Measurements from ENCODE around the gene PPP1R16B. TPM values are rescaled to one million over a fixed set of nuclear protein-coding genes. Genes with fewer than 3 reads are reported as not detected.

The PPP1R16B gene
- total and polyA plus RNA-seq, 4 experiments from 2014 or later: 17.3 to 55.1 (median 45.5) TPM

DNA sequence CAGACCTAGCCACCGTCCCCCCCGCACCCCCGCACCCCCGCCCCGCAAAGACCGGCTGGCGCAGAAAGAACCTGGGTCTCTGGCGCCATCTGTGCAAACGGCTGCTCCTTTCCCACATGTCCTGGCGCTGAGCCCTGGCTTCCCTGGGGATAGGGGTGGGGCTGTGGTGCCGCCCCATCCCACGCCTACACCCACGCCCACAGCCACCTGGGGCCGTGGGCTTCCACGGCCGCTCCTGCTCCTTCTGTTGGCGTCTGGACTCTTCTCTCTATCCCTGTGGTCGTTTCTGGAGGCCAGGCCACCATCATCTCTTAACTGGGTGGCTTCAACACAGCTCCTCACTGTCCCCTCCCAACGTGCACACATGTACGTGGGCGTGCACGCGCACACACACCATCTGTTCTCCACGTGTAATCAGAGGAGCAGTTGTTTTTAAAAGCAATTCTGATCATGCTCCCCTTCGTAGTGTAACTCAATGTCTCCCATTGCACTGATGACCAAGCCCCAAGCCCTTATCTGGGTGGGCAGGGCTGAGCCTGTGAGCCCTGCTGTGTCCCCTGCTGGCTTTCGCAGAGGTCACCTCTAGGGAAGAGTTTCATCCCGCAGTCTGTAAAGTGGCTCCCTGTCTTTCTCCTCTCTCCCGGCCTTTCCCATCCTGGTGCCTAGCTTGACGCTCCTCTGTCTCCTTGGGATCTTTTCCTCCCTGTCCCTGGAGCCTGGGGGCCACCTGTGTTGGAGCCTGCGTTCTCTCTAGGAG lies 88.8 kb downstream of the PPP1R16B start:
- CTCF ChIA-PET (ENCODE audit: partially characterized antibody): interaction anchor here (0.7 to 6.5 kb wide), 21 partner anchors 12 to 246 kb away, joined by 3 to 159 read pairs (median 5); partner anchors contain the start of genes DHX35 and PPP1R16B
- Mint-ChIP-seq H3K27ac (peak overlapping the region; percentile 67 to 96 (median 94)), H3K4me1 (peaks cover 24 to 37% (median 26%) of the 10 kb centered on the region in 4 donors), H3K27me3 (no peaks in the 10 kb centered on the region), H3K4me3 (peak overlapping the region in 5 of 8 donors; percentile 4 to 70 (median 53)), H3K9me3 (peaks cover 0 to 1% (median 0%) of the 10 kb centered on the region in 8 donors), H3K36me3 (peaks cover 17 to 53% of the 10 kb centered on the region in 2 donors)
- intact Hi-C loops (cut with micrococcal nuclease): loop anchor here (1.0 kb wide), 1 partner anchor 168 kb away; no protein-coding TSS in a partner anchor
- DNase-seq: no peak
- POLR2A ChIA-PET (ENCODE audit: partially characterized antibody): interaction anchor here (1.2 to 5.9 kb wide), 5 partner anchors 11 to 89 kb away, joined by 3 to 75 read pairs (median 30); partner anchors contain the start of gene PPP1R16B
- Histone ChIP-seq H3K27me3 (ENCODE audit: insufficient read depth, low read length) (no peaks in the 10 kb centered on the region), H3K4me1 (ENCODE audit: insufficient read depth, low read length) (peaks cover 36% of the 10 kb centered on the region), H3K36me3 (ENCODE audit: insufficient read depth, low read length) (peaks cover 35% of the 10 kb centered on the region), H3K27ac (ENCODE audit: low read depth, low read length) (no peak overlapping the region), H3K4me3 (ENCODE audit: low read length in 2 of 2) (no peak overlapping the region), H3K9me3 (ENCODE audit: control insufficient read depth in 1 of 2, low read length in 2 of 2) (no peaks in the 10 kb centered on the region)

DNA sequence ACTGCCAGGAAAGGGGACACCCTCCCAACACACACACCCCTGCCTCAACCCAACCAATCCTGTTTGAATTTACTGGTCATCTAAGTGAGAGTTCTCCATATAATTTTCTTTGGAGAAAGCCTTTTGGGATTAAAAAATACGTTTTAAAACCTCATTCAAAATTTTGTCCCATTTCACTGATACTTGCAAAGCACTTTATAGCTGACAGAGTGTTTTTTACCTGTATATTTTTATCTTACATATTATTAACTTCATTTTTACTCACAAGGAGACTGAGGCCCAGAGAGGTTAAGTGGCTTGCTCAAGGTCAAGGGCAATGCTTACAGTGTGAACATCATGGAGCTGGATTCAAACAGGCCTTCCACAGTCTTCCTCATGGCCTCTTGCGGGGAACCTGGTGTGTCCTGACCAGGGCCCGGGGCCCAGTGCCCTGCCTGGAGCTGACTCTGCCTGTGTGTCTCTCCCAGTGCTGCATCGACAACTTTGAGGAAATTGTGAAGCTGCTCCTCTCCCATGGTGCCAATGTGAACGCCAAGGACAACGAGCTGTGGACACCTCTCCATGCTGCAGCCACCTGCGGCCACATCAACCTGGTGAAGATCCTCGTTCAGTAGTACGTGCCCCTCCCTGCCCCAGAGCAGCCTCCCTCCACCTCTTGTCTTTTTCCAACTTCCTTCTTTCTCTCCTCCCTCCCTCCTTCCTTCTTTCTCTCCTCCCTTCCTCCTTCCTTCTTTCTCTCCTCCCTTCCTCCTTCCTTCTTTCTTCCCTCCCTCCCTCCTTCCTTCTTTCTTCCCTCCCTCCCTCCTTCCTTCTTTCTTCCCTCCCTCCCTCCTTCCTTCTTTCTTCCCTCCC lies 89.8 kb downstream of the PPP1R16B start:
- Histone ChIP-seq H3K9me3 (ENCODE audit: control insufficient read depth in 1 of 2, low read length in 2 of 2) (no peaks in the 10 kb centered on the region), H3K36me3 (ENCODE audit: insufficient read depth, low read length) (peaks cover 38% of the 10 kb centered on the region), H3K27ac (ENCODE audit: low read depth, low read length) (no peak overlapping the region), H3K27me3 (ENCODE audit: insufficient read depth, low read length) (no peaks in the 10 kb centered on the region), H3K4me1 (ENCODE audit: insufficient read depth, low read length) (peaks cover 28% of the 10 kb centered on the region), H3K4me3 (ENCODE audit: low read length in 2 of 2) (no peak overlapping the region)
- no peak for DNase-seq
- ChIA-PET POLR2A (ENCODE audit: partially characterized antibody) (interaction anchor here (0.9 to 5.9 kb wide), 3 partner anchors 20 to 90 kb away, joined by 3 to 75 read pairs (median 30); partner anchors contain the start of gene PPP1R16B), CTCF (ENCODE audit: partially characterized antibody) (interaction anchor here (0.6 to 6.5 kb wide), 18 partner anchors 11 to 252 kb away, joined by 3 to 159 read pairs (median 4); partner anchors contain the start of genes DHX35 and PPP1R16B)
- H3K4me3 Mint-ChIP-seq: no peak overlapping the region
- H3K9me3 Mint-ChIP-seq: peaks cover 0 to 1% (median 0%) of the 10 kb centered on the region in 8 donors
- H3K27me3 Mint-ChIP-seq: no peaks in the 10 kb centered on the region
- peaks cover 16 to 56% of the 10 kb centered on the region in 2 donors for H3K36me3 Mint-ChIP-seq
- peaks cover 21 to 29% (median 24%) of the 10 kb centered on the region in 4 donors for H3K4me1 Mint-ChIP-seq
- intact Hi-C loops (cut with micrococcal nuclease): no loop called here
- H3K27ac Mint-ChIP-seq: peak overlapping the region in 4 of 7 donors; percentile 57 to 95 (median 90)

DNA sequence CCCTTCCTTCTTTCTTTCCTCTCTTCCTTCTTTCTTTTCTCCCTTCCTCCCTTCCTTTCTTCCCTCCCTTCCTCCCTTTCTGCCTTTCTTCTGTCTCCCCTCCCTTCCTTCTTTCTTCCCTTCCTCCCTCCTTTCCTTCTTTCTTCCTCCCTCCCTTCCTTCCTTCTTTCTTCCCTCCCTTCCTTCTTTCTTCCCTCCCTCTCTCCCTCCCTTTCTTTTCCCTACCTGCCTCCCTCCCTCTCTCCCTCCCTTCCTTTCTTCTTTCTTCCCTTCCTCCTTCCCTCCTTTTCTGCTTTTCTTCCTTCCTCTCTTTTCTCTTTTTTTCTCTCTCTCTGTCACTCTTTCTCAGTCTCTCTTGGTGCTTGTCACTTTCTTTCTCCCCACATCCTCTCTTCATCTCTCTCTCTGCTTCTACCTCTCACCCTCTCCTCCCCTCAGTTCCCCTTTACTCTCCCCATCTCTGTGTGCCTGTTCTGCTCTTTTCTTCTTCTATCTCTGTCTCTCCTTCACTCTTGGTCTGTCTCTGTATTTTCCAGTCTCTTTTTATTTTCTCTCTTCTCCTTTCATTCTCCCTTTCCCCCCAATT lies 90.6 kb downstream of the PPP1R16B start:
- peaks cover 21 to 61% of the 10 kb centered on the region in 2 donors for H3K36me3 Mint-ChIP-seq
- ChIA-PET POLR2A (ENCODE audit: partially characterized antibody) (interaction anchor here (5.9 kb wide), 1 partner anchor 91 kb away, joined by 75 read pairs; the partner anchor contains the start of gene PPP1R16B), CTCF (ENCODE audit: partially characterized antibody) (interaction anchor here (4.5 to 6.5 kb wide), 3 partner anchors 18 to 153 kb away, joined by 26 to 159 read pairs (median 114); partner anchors contain the start of gene PPP1R16B)
- peaks cover 20 to 31% (median 23%) of the 10 kb centered on the region in 4 donors for H3K4me1 Mint-ChIP-seq
- no peaks in the 10 kb centered on the region for H3K27me3 Mint-ChIP-seq
- Histone ChIP-seq H3K27ac (ENCODE audit: low read depth, low read length) (no peak overlapping the region), H3K4me3 (ENCODE audit: low read length in 2 of 2) (no peak overlapping the region), H3K9me3 (ENCODE audit: control insufficient read depth in 1 of 2, low read length in 2 of 2) (no peaks in the 10 kb centered on the region), H3K36me3 (ENCODE audit: insufficient read depth, low read length) (peaks cover 45% of the 10 kb centered on the region), H3K27me3 (ENCODE audit: insufficient read depth, low read length) (no peaks in the 10 kb centered on the region), H3K4me1 (ENCODE audit: insufficient read depth, low read length) (peaks cover 25% of the 10 kb centered on the region)
- intact Hi-C loops (cut with micrococcal nuclease): no loop called here
- no peak overlapping the region for H3K4me3 Mint-ChIP-seq
- peaks cover 0 to 1% (median 0%) of the 10 kb centered on the region in 8 donors for H3K9me3 Mint-ChIP-seq
- H3K27ac Mint-ChIP-seq: peak overlapping the region; percentile 13 to 91 (median 78)
- DNase-seq: no peak

DNA sequence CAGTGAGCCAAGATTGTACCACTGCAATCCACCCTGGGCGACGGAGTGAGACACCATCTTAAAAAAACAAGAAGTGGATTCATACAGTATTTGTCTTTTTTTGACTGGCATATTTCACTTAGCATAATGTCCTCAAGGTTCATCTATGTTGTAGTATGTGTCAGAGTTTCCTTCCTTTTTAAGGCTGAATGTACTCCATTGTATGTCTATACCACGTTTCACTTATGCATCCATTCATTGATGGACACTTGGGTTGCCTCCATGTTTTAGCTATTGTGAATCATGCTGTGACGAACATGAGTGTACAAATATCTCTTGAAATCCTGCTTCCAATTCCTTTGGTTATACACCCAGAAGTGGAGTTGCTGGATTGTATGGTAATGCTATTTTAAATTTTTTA lies 91.8 kb downstream of the PPP1R16B start:
- DNase-seq: no peak
- H3K27ac Mint-ChIP-seq: peak overlapping the region in 1 of 7 donors; percentile 40

DNA sequence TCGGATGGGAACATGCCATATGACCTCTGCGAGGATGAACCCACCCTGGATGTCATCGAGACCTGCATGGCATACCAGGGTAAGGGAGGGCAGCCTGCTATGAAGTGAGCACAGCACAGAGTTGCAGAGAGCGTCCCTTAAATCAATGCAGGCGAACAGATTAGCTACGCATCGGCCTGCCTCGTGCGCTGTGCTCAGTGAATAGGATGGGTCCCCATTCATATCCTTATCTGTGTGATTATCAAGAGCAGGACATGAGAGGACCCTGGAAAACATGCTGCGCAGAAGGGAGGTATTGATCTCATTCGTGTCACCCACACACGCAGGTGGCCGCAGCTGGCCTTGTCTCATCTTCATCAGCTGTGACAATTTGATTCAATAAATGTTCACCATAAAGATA lies 95.1 kb downstream of the PPP1R16B start:
- Histone ChIP-seq H3K4me1 (ENCODE audit: insufficient read depth, low read length) (no peaks in the 10 kb centered on the region), H3K36me3 (ENCODE audit: insufficient read depth, low read length) (peaks cover 86% of the 10 kb centered on the region), H3K27me3 (ENCODE audit: insufficient read depth, low read length) (no peaks in the 10 kb centered on the region), H3K27ac (ENCODE audit: low read depth, low read length) (no peak overlapping the region), H3K4me3 (ENCODE audit: low read length in 2 of 2) (no peak overlapping the region), H3K9me3 (ENCODE audit: control insufficient read depth in 1 of 2, low read length in 2 of 2) (no peaks in the 10 kb centered on the region)
- POLR2A ChIA-PET (ENCODE audit: partially characterized antibody): no interaction called here
- peaks cover 0 to 9% (median 7%) of the 10 kb centered on the region in 4 donors for H3K4me1 Mint-ChIP-seq
- no peak overlapping the region for H3K4me3 Mint-ChIP-seq
- H3K9me3 Mint-ChIP-seq: peaks cover 0 to 2% (median 0%) of the 10 kb centered on the region in 8 donors
- CTCF ChIA-PET (ENCODE audit: partially characterized antibody): interaction anchor here (2.1 kb wide), 1 partner anchor 8 kb away, joined by 5 read pairs; no protein-coding TSS in a partner anchor
- peaks cover 58 to 86% of the 10 kb centered on the region in 2 donors for H3K36me3 Mint-ChIP-seq
- H3K27me3 Mint-ChIP-seq: no peaks in the 10 kb centered on the region
- intact Hi-C loops (cut with micrococcal nuclease): no loop called here
- peak overlapping the region in 4 of 7 donors; percentile 12 to 72 (median 51) for H3K27ac Mint-ChIP-seq
- DNase-seq: no peak

More for the DNA sequence above, 91.8 kb downstream of the PPP1R16B start:
- Histone ChIP-seq H3K9me3 (ENCODE audit: control insufficient read depth in 1 of 2, low read length in 2 of 2) (no peaks in the 10 kb centered on the region), H3K36me3 (ENCODE audit: insufficient read depth, low read length) (peaks cover 53% of the 10 kb centered on the region), H3K4me3 (ENCODE audit: low read length in 2 of 2) (no peak overlapping the region), H3K27ac (ENCODE audit: low read depth, low read length) (no peak overlapping the region), H3K27me3 (ENCODE audit: insufficient read depth, low read length) (no peaks in the 10 kb centered on the region), H3K4me1 (ENCODE audit: insufficient read depth, low read length) (peaks cover 19% of the 10 kb centered on the region)
- Mint-ChIP-seq H3K27me3 (no peaks in the 10 kb centered on the region), H3K4me1 (peaks cover 20 to 31% (median 25%) of the 10 kb centered on the region in 4 donors), H3K9me3 (peaks cover 0 to 1% (median 0%) of the 10 kb centered on the region in 8 donors), H3K36me3 (peaks cover 28 to 71% of the 10 kb centered on the region in 2 donors), H3K4me3 (no peak overlapping the region)
- ChIA-PET CTCF (ENCODE audit: partially characterized antibody) (no interaction called here), POLR2A (ENCODE audit: partially characterized antibody) (no interaction called here)
- intact Hi-C loops (cut with micrococcal nuclease): no loop called here

DNA sequence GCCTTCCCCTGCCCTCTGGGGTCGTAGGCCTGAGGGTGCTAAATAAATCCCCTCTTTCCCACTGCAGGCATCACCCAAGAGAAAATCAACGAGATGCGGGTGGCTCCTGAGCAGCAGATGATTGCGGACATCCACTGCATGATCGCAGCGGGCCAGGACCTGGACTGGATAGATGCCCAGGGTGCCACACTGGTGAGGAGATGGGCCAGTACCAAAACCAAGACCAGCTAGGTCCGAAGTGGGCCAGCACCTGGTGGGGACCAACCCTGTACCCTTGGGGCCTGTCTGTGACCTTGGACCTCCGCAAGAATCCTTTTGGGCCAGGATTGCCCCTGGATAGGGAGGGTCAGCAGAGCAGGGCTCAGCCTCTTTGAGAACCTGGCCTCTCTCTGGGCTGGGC lies 97.1 kb downstream of the PPP1R16B start:
- CTCF ChIA-PET (ENCODE audit: partially characterized antibody): no interaction called here
- peaks cover 0 to 2% (median 0%) of the 10 kb centered on the region in 8 donors for H3K9me3 Mint-ChIP-seq
- H3K27ac Mint-ChIP-seq: peak overlapping the region in 1 of 7 donors; percentile 83

More for the DNA sequence above, 97.1 kb downstream of the PPP1R16B start:
- Histone ChIP-seq H3K36me3 (ENCODE audit: insufficient read depth, low read length) (peaks cover 92% of the 10 kb centered on the region), H3K27ac (ENCODE audit: low read depth, low read length) (no peak overlapping the region), H3K4me1 (ENCODE audit: insufficient read depth, low read length) (no peaks in the 10 kb centered on the region), H3K27me3 (ENCODE audit: insufficient read depth, low read length) (no peaks in the 10 kb centered on the region), H3K4me3 (ENCODE audit: low read length in 2 of 2) (no peak overlapping the region), H3K9me3 (ENCODE audit: control insufficient read depth in 1 of 2, low read length in 2 of 2) (no peaks in the 10 kb centered on the region)
- DNase-seq: no peak
- intact Hi-C loops (cut with micrococcal nuclease): no loop called here
- H3K4me1 Mint-ChIP-seq: peaks cover 0 to 9% (median 5%) of the 10 kb centered on the region in 4 donors
- peaks cover 59 to 90% of the 10 kb centered on the region in 2 donors for H3K36me3 Mint-ChIP-seq
- POLR2A ChIA-PET (ENCODE audit: partially characterized antibody): no interaction called here
- no peaks in the 10 kb centered on the region for H3K27me3 Mint-ChIP-seq
- no peak overlapping the region for H3K4me3 Mint-ChIP-seq
